Panc1 (cell line): ENCODE measurements around the gene TRIL. TPM values are rescaled to one million over a fixed set of nuclear protein-coding genes. Genes with fewer than 3 reads are reported as not detected.

Experiments used
- ATAC-seq: fragments of 200-7000 bp; cut with Tn5 transposase; 2 replicates; pipeline ENCODE4 v1.9.1; 2020; ENCODE audit warnings: mild to moderate bottlenecking, moderate library complexity
- BruUV-seq: library from RNA; stranded (reverse); fragments of 400-500 nt; replicated peaks from 2 replicates; lab custom pipeline; 2021; lab: Mats Ljungman, UMichigan
- CTCF ChIA-PET: fragments of 300-600 bp; sonication (Branson Sonifier 250); formaldehyde crosslinking; loops from one replicate; lab custom pipeline; 2022; ENCODE audit warnings: antibody characterized with exemption; lab: Charles Lee
- POLR2A ChIA-PET: fragments of 300-600 bp; sonication (Branson Sonifier 250); formaldehyde crosslinking; loops from one replicate; lab custom pipeline; 2022; ENCODE audit warnings: antibody characterized with exemption; lab: Charles Lee
- DNase-seq: peaks from one replicate; pipeline ENCODE4 v3.0.0-alpha.2; 2010; ENCODE audit warnings: low read depth, low spot score
- H3K27ac ChIP-seq: 2 replicates; pipeline ENCODE4 v1.5.1; 2011; ENCODE audit warnings: mild to moderate bottlenecking, low read length, inconsistent platforms
- H3K27me3 ChIP-seq: fragments of 200-500 bp; sonication (Bioruptor generic); 2 replicates; pipeline ENCODE4 v1.6.0; 2014; ENCODE audit warnings: low read length, inconsistent platforms; ENCODE audit not compliant: control insufficient read depth, insufficient read depth
- H3K36me3 ChIP-seq: fragments of 200-500 bp; sonication (Bioruptor generic); 2 replicates; pipeline ENCODE4 v1.5.1; 2014; ENCODE audit warnings: inconsistent platforms, mild to moderate bottlenecking, low read length, moderate library complexity; ENCODE audit not compliant: control insufficient read depth, insufficient read depth
- H3K4me1 ChIP-seq: 2 replicates; pipeline ENCODE4 v1.5.1; 2011; ENCODE audit warnings: inconsistent platforms, mild to moderate bottlenecking, low read length, moderate library complexity; ENCODE audit not compliant: control insufficient read depth, insufficient read depth
- H3K4me3 ChIP-seq, 2 experiments: 2 replicates each; pipeline ENCODE4 v1.5.1; 2011 to 2012; ENCODE audit warnings: low read depth in 2 of 2, low read length in 2 of 2, mild to moderate bottlenecking in 2 of 2, inconsistent platforms in 1 of 2, moderate library complexity in 1 of 2
- H3K9me3 ChIP-seq: fragments of 200-500 bp; sonication (Bioruptor generic); 2 replicates; pipeline ENCODE4 v1.5.1; 2014; ENCODE audit warnings: low read depth, mild to moderate bottlenecking, inconsistent platforms, low read length, moderate library complexity; ENCODE audit not compliant: control insufficient read depth, insufficient read depth
- CTCF ChIP-seq: fragments of 450-650 bp; IDR thresholded peaks from 2 replicates; pipeline ENCODE4 v1.5.1; 2017; ENCODE audit warnings: mild to moderate bottlenecking
- POLR2AphosphoS5 ChIP-seq: IDR thresholded peaks from 2 replicates; pipeline ENCODE4 v1.6.1; 2012; ENCODE audit warnings: mild to moderate bottlenecking, low read depth, low read length, moderate library complexity
- SIN3A ChIP-seq: IDR thresholded peaks from 2 replicates; pipeline ENCODE4 v1.6.1; 2012; ENCODE audit warnings: low read depth, mild to moderate bottlenecking, low read length, moderate library complexity, borderline replicate concordance; ENCODE audit not compliant: insufficient read depth
- TCF7L2 ChIP-seq: IDR thresholded peaks from 2 replicates; pipeline ENCODE4 v1.6.1; 2011; ENCODE audit warnings: mild to moderate bottlenecking, low read depth, low read length, inconsistent platforms
- in situ Hi-C: cut with HindIII; loops from 2 replicates; pipeline ENCODE4 v1.10.0; 2016; ENCODE audit warnings: low sequenced_read_pairs, low pct_unique_long_range_greater_than_20kb
- intact Hi-C: fragments of 100-400 bp; cut with micrococcal nuclease; formaldehyde crosslinking; loops from one replicate; pipeline ENCODE4 v1.10.0; 2022; ENCODE audit not compliant: unreplicated experiment
- total RNA-seq: library from RNA; stranded (reverse); gene quantifications from one replicate; pipeline ENCODE4 v1.2.1, GENCODE V29; 2021; ENCODE audit not compliant: unreplicated experiment
- TF ChIP-seq, protein P1 (sequence below), 2 experiments: IDR thresholded peaks; 2 replicates each; pipeline ENCODE4 v1.6.1; 2011 to 2012; ENCODE audit warnings: low read depth in 2 of 2, control low read depth in 1 of 2, low read length in 1 of 2, mild to moderate bottlenecking in 1 of 2, moderate library complexity in 1 of 2; ENCODE audit not compliant: insufficient read depth in 1 of 2

Gene TRIL
- total RNA-seq, 1 experiment from 2014 or later, result not detected

- no peaks in the 10 kb centered on the region for H3K27me3 ChIP-seq
- no peak overlapping the region for H3K27ac ChIP-seq
- no peaks in the 10 kb centered on the region for H3K9me3 ChIP-seq
- H3K4me3 ChIP-seq, result no peak overlapping the region
- BruUV-seq, result no TSS peak
- TF ChIP-seq, protein P1, sequence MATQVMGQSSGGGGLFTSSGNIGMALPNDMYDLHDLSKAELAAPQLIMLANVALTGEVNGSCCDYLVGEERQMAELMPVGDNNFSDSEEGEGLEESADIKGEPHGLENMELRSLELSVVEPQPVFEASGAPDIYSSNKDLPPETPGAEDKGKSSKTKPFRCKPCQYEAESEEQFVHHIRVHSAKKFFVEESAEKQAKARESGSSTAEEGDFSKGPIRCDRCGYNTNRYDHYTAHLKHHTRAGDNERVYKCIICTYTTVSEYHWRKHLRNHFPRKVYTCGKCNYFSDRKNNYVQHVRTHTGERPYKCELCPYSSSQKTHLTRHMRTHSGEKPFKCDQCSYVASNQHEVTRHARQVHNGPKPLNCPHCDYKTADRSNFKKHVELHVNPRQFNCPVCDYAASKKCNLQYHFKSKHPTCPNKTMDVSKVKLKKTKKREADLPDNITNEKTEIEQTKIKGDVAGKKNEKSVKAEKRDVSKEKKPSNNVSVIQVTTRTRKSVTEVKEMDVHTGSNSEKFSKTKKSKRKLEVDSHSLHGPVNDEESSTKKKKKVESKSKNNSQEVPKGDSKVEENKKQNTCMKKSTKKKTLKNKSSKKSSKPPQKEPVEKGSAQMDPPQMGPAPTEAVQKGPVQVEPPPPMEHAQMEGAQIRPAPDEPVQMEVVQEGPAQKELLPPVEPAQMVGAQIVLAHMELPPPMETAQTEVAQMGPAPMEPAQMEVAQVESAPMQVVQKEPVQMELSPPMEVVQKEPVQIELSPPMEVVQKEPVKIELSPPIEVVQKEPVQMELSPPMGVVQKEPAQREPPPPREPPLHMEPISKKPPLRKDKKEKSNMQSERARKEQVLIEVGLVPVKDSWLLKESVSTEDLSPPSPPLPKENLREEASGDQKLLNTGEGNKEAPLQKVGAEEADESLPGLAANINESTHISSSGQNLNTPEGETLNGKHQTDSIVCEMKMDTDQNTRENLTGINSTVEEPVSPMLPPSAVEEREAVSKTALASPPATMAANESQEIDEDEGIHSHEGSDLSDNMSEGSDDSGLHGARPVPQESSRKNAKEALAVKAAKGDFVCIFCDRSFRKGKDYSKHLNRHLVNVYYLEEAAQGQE (IDR thresholded peaks at IDR 0.05; ENCODE audit: insufficient read depth in 1 of 2, low read depth in 2 of 2, low read length in 1 of 2), result no peak
- TF ChIP-seq POLR2AphosphoS5 (no peak), SIN3A (no peak), TCF7L2 (no peak), CTCF (no peak)
- DNase-seq, result no peak
- in situ Hi-C loops (no loop called here), intact Hi-C loops (no loop called here)
- no peaks in the 10 kb centered on the region for H3K36me3 ChIP-seq
- no peak for ATAC-seq
- ChIA-PET CTCF (no interaction called here), POLR2A (no interaction called here)
- H3K4me1 ChIP-seq, result no peaks in the 10 kb centered on the region
Measured at GRCh38 chr7:28988091-28988490, 30.0 kb upstream of the TRIL start.

DNA sequence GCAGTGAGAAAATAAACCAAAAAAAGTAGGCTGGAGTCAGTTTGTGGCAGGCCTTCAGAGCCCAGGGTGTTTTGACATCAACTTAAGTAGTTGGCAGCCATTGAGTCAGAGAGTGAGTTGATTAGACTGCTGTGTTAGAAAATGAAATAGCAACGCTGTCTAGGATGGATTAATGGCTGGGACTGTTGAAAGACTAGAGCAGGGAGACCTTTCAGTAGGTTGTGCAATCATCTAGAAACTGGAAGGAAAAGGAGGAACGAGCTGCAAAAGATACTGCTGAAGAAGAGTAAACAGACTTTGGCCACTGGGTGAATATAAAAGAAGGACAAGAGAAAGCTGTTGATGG, 28.6 kb upstream of the TRIL start:
- Histone ChIP-seq H3K9me3 (no peaks in the 10 kb centered on the region), H3K27me3 (no peaks in the 10 kb centered on the region), H3K27ac (no peak overlapping the region), H3K36me3 (no peaks in the 10 kb centered on the region), H3K4me1 (no peaks in the 10 kb centered on the region), H3K4me3 (no peak overlapping the region)
- in situ Hi-C loops (no loop called here), intact Hi-C loops (no loop called here)
- ChIA-PET CTCF (no interaction called here), POLR2A (no interaction called here)
- TF ChIP-seq, protein P1 (IDR thresholded peaks at IDR 0.05; ENCODE audit: insufficient read depth in 1 of 2, low read depth in 2 of 2, low read length in 1 of 2), result no peak
- no peak for TF ChIP-seq SIN3A
- no peak for TF ChIP-seq TCF7L2
- TF ChIP-seq POLR2AphosphoS5, result no peak
- TF ChIP-seq CTCF, result no peak
- BruUV-seq, result no TSS peak
- no peak for ATAC-seq
- no peak for DNase-seq
